ENCODE results near the gene SLC19A1. TPM values are rescaled to one million over a fixed set of nuclear protein-coding genes. Genes with fewer than 3 reads are reported as not detected.

Gene SLC19A1
- total RNA-seq, 2 donors from 2014 or later: 5.4 to 8.6 TPM

GRCh38 chr21:45513741-45514310 lies 28.4 kb downstream of the SLC19A1 start:
- intact Hi-C loops (cut with DNase I): no loop called here
- peak; percentile 15 for DNase-seq
- no peak for ATAC-seq

GRCh38 chr21:45513003-45513717 lies 29.1 kb downstream of the SLC19A1 start:
- intact Hi-C loops (cut with DNase I): no loop called here
- DNase-seq (peak; percentile 20), ATAC-seq (no peak)

GRCh38 chr21:45512626-45513002 lies 29.6 kb downstream of the SLC19A1 start:
- DNase-seq (peak; percentile 5), ATAC-seq (no peak)
- intact Hi-C loops (cut with DNase I): no loop called here

GRCh38 chr21:45511661-45512431 lies 30.4 kb downstream of the SLC19A1 start:
- no peak for ATAC-seq
- intact Hi-C loops (cut with DNase I): no loop called here
- DNase-seq: peak; percentile 18

GRCh38 chr21:45511007-45511406 lies 31.2 kb downstream of the SLC19A1 start:
- ATAC-seq (no peak), DNase-seq (peak; percentile 11)
- intact Hi-C loops (cut with DNase I): no loop called here

GRCh38 chr21:45510466-45510955 lies 31.7 kb downstream of the SLC19A1 start:
- ATAC-seq: no peak
- intact Hi-C loops (cut with DNase I): no loop called here
- peak; percentile 10 for DNase-seq

GRCh38 chr21:45509566-45510465 lies 32.4 kb downstream of the SLC19A1 start:
- ATAC-seq (no peak), DNase-seq (peak; percentile 22)
- intact Hi-C loops (cut with DNase I): no loop called here

- ATAC-seq (no peak), DNase-seq (peak; percentile 17)
- intact Hi-C loops (cut with DNase I): no loop called here
Measured at GRCh38 chr21:45508607-45509565, 33.4 kb downstream of the SLC19A1 start.

- no peak for ATAC-seq
- intact Hi-C loops (cut with DNase I): no loop called here
- DNase-seq: no peak
Measured at GRCh38 chr21:45507888-45508508, 34.2 kb downstream of the SLC19A1 start.

GRCh38 chr21:45507523-45507875 lies 34.7 kb downstream of the SLC19A1 start:
- intact Hi-C loops (cut with DNase I): no loop called here
- DNase-seq (no peak), ATAC-seq (no peak)

GRCh38 chr21:45506836-45507522 lies 35.3 kb downstream of the SLC19A1 start:
- ATAC-seq (no peak), DNase-seq (no peak)
- intact Hi-C loops (cut with DNase I): no loop called here

- no peak for ATAC-seq
- DNase-seq: peak; percentile 12
- intact Hi-C loops (cut with DNase I): no loop called here
Measured at GRCh38 chr21:45506241-45506817, 35.9 kb downstream of the SLC19A1 start.

- intact Hi-C loops (cut with DNase I): no loop called here
- ATAC-seq (no peak), DNase-seq (peak; percentile 20)
Measured at GRCh38 chr21:45505416-45506021, 36.7 kb downstream of the SLC19A1 start.

GRCh38 chr21:45504516-45505415 lies 37.5 kb downstream of the SLC19A1 start:
- intact Hi-C loops (cut with DNase I): no loop called here
- ATAC-seq (no peak), DNase-seq (peak; percentile 18)

GRCh38 chr21:45504021-45504515 lies 38.2 kb downstream of the SLC19A1 start:
- peak; percentile 17 for DNase-seq
- intact Hi-C loops (cut with DNase I): no loop called here
- no peak for ATAC-seq

All from left cardiac atrium (tissue), 4 donors.